ENCODE measurements around the gene DGCR2. TPM values are rescaled to one million over a fixed set of nuclear protein-coding genes. Genes with fewer than 3 reads are reported as not detected.

DGCR2 gene
- total RNA-seq, 4 donors from 2014 or later, result 29.5 to 62.4 (median 30.5) TPM

- ATAC-seq (ENCODE audit: low FRiP score) (no peak), DNase-seq (ENCODE audit: low spot score) (no peak)
- no peak for TF ChIP-seq CTCF (IDR thresholded peaks at IDR 0.05)
These were observed 82.8 kb downstream of the DGCR2 start for GRCh38 chr22:19039448-19039780.

- no peak for ATAC-seq (ENCODE audit: low FRiP score)
- no peak for DNase-seq (ENCODE audit: low spot score)
- TF ChIP-seq CTCF (IDR thresholded peaks at IDR 0.05), result no peak
These were observed 83.3 kb downstream of the DGCR2 start for GRCh38 chr22:19038728-19039447.

DNA sequence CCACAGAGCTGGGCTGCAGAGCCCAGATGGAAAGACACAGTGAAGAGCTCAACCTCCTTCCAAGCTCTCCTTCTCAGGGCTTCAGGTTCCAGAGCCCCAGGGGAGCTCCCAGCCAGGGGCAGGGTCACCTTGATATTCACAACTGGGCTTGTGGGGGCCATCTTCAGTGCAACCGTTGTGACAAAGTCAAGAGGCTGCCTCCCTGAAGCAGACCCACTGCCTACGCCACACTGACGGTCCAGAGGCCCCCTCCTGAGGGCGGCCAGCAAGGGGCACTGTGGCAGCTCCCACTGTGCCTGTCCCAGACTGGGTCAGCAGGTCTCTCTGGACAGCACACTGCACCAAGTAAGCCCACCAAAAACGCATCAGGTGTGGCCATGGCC lies 84.1 kb downstream of the DGCR2 start:
- no peak for TF ChIP-seq CTCF (IDR thresholded peaks at IDR 0.05)
- ATAC-seq (ENCODE audit: low FRiP score), result no peak
- DNase-seq (ENCODE audit: low spot score), result no peak

GRCh38 chr22:19037282-19038163 lies 84.7 kb downstream of the DGCR2 start:
- ATAC-seq (ENCODE audit: low FRiP score) (no peak), DNase-seq (ENCODE audit: low spot score) (no peak)
- TF ChIP-seq CTCF (IDR thresholded peaks at IDR 0.05), result no peak

DNA sequence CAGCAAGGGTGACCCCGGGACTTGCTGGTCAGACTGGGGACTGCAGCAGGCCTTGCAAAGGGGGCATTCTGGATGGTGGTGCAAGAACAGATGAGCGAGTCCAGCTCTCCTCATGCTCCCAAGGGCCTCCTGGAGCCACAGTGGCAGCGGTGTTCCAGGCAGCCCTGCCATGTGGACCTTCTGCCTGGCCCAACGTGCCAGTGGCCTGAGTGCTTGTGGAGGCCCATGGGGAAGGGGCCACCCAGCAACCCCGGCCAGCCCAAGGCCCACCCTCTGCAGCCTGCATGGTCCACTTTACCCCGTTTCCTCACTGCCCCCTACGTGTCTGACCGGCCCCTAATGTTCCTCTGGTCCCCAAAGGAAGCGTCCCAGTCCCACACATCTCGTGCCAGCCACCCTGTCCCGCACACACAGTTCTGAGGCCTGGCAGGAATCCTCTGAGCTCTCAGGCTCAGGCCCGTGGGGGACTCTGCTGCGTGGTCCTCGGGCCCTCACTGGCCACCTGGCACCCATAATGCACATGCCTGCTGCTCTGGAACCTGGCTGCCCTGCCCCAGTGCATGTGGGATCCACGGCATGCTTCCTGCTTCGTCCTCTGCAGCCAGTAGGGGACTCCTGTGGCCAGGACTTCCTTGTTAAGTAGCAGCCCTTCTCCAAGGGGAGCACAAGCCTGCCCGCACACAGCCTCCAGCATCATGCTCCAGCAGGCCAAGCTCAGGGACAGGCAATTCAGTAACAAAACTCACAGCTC lies 85.5 kb downstream of the DGCR2 start:
- DNase-seq (ENCODE audit: low spot score) (no peak), ATAC-seq (ENCODE audit: low FRiP score) (no peak)
- no peak for TF ChIP-seq CTCF (IDR thresholded peaks at IDR 0.05)

GRCh38 chr22:19036229-19036522 lies 86.0 kb downstream of the DGCR2 start:
- no peak for ATAC-seq (ENCODE audit: low FRiP score)
- DNase-seq (ENCODE audit: low spot score), result no peak
- TF ChIP-seq CTCF (IDR thresholded peaks at IDR 0.05), result no peak

All from omental fat pad (tissue), 4 donors.